BJ (cell line): Measurements from ENCODE around the gene FBXW7. TPM values are rescaled to one million over a fixed set of nuclear protein-coding genes. Genes with fewer than 3 reads are reported as not detected.

ENCODE experiments used
- CTCF ChIA-PET: fragments of 350-600 bp; formaldehyde crosslinking; extraction: SDS; loops from one replicate; lab custom pipeline; 2021; ENCODE audit warnings: antibody characterized with exemption, inconsistent platforms; lab: Yijun Ruan, JAX
- POLR2A ChIA-PET: fragments of 300-600 bp; sonication (Branson Sonifier 250); formaldehyde crosslinking; extraction: SDS; loops from one replicate; lab custom pipeline; 2021; ENCODE audit warnings: antibody characterized with exemption; lab: Charles Lee
- DNase-seq: peaks from one replicate; pipeline ENCODE4 v3.0.0-alpha.2; 2011; ENCODE audit warnings: low read depth
- H3K27me3 ChIP-seq: 2 replicates; pipeline ENCODE4 v1.6.0; 2011; ENCODE audit warnings: low read length; ENCODE audit not compliant: control insufficient read depth, insufficient read depth
- H3K36me3 ChIP-seq: 2 replicates; pipeline ENCODE4 v1.5.1; 2011; ENCODE audit warnings: low read length; ENCODE audit not compliant: control insufficient read depth, insufficient read depth
- H3K4me3 ChIP-seq: 2 replicates; pipeline ENCODE4 v1.5.1; 2011; ENCODE audit warnings: low read depth, mild to moderate bottlenecking, control low read depth, low read length
- polyA plus RNA-seq: library from polyadenylated mRNA; depleted of rRNA; stranded (reverse); fragments of >200 nt; gene quantifications from 2 replicates; pipeline ENCODE4 v1.2.3, GENCODE V29; 2011
- TF ChIP-seq, protein P1 (sequence below): IDR thresholded peaks from 2 replicates; pipeline ENCODE4 v1.5.1; 2011; ENCODE audit warnings: low read depth, mild to moderate bottlenecking, control low read depth, inconsistent platforms, low read length, moderate library complexity; ENCODE audit not compliant: insufficient read depth

FBXW7 gene
- polyA plus RNA-seq, 1 experiment, result 4.1 TPM

DNA sequence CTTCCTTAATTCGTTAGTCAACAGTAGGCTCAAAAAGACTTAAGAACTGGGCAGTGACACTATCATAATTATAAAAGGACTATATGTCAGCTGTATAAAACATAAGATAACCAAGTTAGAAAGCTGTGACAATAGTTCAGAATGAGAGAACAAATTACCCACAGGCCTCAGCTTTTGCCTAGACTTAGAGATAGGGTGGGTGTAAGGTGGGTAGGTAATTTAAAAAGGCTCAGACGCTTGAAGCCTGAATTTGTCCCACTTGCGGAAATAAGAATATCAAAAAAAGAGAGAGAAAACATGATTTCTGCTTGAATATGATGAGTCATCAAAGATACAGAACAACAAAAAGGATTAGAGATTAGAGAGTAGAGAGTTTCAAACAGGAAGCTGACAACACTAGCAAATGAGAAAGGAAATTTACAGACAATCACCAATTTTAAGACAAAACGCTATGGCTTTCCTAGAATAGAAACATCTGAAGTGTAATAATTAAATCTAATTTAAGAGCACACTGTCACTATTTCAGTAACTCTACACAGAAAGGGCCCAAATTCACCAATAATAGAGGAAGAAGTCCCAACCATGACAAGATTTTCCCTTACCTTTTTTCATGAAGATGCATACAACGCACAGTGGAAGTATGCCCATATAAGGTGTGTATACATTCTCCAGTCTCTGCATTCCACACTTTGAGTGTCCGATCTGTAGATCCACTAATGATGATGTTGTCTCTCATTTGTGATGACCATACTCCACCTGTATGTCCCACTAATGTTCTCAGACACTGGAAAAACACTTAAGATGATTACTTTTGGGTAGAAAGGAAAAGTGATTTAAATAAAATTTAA lies 208.1 kb downstream of the FBXW7 start:
- CTCF ChIA-PET, result interaction anchor here (0.6 kb wide), 1 partner anchor 140 kb away, joined by 3 read pairs; no protein-coding TSS in a partner anchor
- TF ChIP-seq, protein P1, sequence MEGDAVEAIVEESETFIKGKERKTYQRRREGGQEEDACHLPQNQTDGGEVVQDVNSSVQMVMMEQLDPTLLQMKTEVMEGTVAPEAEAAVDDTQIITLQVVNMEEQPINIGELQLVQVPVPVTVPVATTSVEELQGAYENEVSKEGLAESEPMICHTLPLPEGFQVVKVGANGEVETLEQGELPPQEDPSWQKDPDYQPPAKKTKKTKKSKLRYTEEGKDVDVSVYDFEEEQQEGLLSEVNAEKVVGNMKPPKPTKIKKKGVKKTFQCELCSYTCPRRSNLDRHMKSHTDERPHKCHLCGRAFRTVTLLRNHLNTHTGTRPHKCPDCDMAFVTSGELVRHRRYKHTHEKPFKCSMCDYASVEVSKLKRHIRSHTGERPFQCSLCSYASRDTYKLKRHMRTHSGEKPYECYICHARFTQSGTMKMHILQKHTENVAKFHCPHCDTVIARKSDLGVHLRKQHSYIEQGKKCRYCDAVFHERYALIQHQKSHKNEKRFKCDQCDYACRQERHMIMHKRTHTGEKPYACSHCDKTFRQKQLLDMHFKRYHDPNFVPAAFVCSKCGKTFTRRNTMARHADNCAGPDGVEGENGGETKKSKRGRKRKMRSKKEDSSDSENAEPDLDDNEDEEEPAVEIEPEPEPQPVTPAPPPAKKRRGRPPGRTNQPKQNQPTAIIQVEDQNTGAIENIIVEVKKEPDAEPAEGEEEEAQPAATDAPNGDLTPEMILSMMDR, result no peak
- no peak for DNase-seq
- POLR2A ChIA-PET, result no interaction called here
- H3K36me3 ChIP-seq, result no peaks in the 10 kb centered on the region
- no peak overlapping the region for H3K4me3 ChIP-seq
- H3K27me3 ChIP-seq, result no peaks in the 10 kb centered on the region

DNA sequence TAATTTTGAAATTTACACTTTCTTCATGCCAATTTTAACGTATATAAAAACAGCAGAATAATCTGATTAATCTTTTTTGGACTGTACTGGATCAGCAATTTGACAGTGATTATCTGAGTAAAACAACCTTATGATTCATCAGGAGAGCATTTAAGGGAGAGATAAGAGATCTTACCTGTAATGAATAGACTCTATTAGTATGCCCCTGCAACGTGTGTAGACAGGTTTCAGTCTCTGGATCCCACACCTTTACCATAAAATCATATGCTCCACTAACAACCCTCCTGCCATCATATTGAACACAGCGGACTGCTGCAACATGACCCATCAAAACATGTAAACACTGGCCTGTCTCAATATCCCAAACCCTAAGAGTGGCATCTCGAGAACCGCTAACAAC lies 210.1 kb downstream of the FBXW7 start:
- ChIA-PET POLR2A (no interaction called here), CTCF (no interaction called here)
- H3K36me3 ChIP-seq, result no peaks in the 10 kb centered on the region

DNA sequence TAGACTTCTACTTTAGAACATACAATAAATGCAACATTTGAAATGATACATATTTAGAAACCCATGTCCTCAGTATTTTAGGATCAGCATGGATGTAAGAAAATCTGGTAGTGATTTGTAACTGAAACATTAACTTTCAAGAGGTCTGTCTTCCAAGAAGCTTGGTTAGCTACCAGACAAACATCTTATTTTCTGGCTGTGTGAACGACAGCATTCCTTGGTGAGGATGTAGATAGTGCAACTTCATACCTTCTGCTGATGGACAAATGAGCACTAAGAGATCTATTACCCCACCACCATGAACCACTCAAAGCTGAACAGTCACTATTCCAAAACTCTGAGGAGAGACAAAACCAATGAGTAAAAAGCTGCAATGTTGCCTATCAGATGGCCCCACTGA lies 212.7 kb downstream of the FBXW7 start:
- no peaks in the 10 kb centered on the region for H3K27me3 ChIP-seq
- POLR2A ChIA-PET, result no interaction called here

More for the DNA sequence above, 210.1 kb downstream of the FBXW7 start:
- no peak for DNase-seq
- Histone ChIP-seq H3K27me3 (no peaks in the 10 kb centered on the region), H3K4me3 (no peak overlapping the region)
- TF ChIP-seq, protein P1, result no peak

DNA sequence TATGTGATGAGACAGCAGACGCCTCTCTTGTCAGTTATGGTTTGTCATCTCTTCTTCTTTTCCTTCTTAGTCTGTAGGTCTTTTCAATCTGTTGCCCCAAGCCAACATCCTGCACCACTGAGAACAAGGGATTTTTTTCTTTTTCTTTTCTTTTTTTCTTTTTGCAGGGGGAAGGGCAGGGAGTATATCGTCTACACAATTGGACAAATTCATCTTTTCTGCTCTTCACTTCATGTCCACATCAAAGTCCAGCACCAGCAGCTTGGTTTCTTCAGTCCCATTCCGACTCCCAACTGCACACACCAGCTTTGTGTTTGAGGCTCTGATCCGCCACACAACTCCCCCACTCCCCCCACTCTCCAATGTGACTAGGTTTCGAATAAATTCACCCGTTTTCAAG lies 213.2 kb downstream of the FBXW7 start:
- ChIA-PET POLR2A (no interaction called here), CTCF (interaction anchor here (0.6 to 0.7 kb wide), 3 partner anchors 9 to 34 kb away, joined by 3 read pairs; no protein-coding TSS in a partner anchor)
- TF ChIP-seq, protein P1, result no peak
- Histone ChIP-seq H3K36me3 (no peaks in the 10 kb centered on the region), H3K4me3 (no peak overlapping the region), H3K27me3 (no peaks in the 10 kb centered on the region)
- no peak for DNase-seq

More for the DNA sequence above, 212.7 kb downstream of the FBXW7 start:
- Histone ChIP-seq H3K4me3 (no peak overlapping the region), H3K36me3 (no peaks in the 10 kb centered on the region)
- CTCF ChIA-PET, result interaction anchor here (0.6 kb wide), 2 partner anchors 9 to 33 kb away, joined by 3 read pairs; no protein-coding TSS in a partner anchor
- no peak for DNase-seq
- TF ChIP-seq, protein P1, result no peak

GRCh38 chr4:152321923-152322322 lies 214.0 kb downstream of the FBXW7 start:
- TF ChIP-seq, protein P1, result no peak
- CTCF ChIA-PET, result interaction anchor here (0.7 kb wide), 1 partner anchor 9 kb away, joined by 3 read pairs; no protein-coding TSS in a partner anchor
- POLR2A ChIA-PET, result no interaction called here
- no peaks in the 10 kb centered on the region for H3K27me3 ChIP-seq
- no peaks in the 10 kb centered on the region for H3K36me3 ChIP-seq
- H3K4me3 ChIP-seq, result no peak overlapping the region
- no peak for DNase-seq
